Left forelimb (tissue), 1 donor: Measurements from ENCODE around the gene ERO1B.
"Not testable (repeated sequence)": the region's sequence is repeated elsewhere in the genome, so short reads cannot be mapped to it uniquely, and the experiment has no call there.

Experiments used
- DNase-seq: peaks from one replicate; pipeline ENCODE4 v3.0.0-alpha.2; 2018; ENCODE audit warnings: low spot score

Gene ERO1B

GRCh38 chr1:236188084-236188483, 93.7 kb downstream of the ERO1B start:
- DNase-seq = not testable (repeated sequence)

GRCh38 chr1:236186471-236186870, 95.3 kb downstream of the ERO1B start:
- not testable (repeated sequence) for DNase-seq

- DNase-seq = no peak
These were observed 96.1 kb downstream of the ERO1B start for GRCh38 chr1:236185687-236186086.

- DNase-seq = no peak
These were observed 100.7 kb downstream of the ERO1B start for GRCh38 chr1:236181059-236181458.

- DNase-seq = no peak
These were observed 102.1 kb downstream of the ERO1B start for GRCh38 chr1:236179634-236180033.

DNA sequence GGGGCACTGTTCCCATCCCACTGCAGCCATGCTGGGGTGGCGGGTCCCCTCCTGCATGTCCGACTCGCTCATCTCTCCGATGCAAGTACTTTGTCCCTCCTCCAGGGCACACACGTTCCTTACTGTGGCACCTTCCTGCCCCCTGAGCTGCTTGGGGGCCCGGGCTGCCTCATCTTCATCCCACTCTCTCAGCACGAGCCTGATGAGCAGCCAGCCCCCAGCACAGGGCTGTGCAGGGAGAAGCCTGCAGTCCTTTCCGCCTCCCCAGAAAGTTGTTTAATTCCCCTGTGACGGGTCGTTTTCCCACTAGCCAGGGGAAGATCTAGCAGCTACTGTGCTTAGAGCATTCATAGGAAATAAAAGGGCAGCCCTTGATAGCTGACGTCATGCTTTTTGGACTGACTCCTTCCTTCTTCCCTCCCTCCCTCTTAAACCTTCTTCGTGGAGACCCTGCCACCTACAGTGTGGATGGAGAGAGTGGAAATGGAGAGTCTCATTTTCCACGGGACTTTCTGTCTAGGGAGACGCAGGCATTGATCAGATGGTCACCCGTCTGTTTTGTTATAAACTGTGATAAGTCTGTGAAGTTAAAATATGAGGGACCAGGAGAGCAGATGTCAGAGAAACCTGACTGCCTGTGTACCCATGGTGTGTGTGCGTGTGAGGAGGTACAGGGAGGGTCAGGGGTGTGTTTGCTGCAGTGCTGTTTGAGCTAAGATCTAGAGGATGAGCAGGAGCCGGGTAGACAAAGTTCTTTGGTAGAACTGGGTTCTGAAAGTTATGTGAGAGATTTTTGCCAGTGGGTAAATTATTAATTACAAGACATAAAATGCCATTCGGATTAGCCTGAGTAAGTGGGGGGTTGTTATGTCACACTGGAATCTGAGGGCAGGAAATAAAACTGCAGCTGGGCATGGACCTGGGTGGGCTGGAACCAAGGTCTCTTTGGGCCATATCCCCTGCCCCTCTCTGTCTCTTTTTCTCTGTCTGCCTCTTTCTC, 105.1 kb downstream of the ERO1B start:
- DNase-seq = no peak

DNA sequence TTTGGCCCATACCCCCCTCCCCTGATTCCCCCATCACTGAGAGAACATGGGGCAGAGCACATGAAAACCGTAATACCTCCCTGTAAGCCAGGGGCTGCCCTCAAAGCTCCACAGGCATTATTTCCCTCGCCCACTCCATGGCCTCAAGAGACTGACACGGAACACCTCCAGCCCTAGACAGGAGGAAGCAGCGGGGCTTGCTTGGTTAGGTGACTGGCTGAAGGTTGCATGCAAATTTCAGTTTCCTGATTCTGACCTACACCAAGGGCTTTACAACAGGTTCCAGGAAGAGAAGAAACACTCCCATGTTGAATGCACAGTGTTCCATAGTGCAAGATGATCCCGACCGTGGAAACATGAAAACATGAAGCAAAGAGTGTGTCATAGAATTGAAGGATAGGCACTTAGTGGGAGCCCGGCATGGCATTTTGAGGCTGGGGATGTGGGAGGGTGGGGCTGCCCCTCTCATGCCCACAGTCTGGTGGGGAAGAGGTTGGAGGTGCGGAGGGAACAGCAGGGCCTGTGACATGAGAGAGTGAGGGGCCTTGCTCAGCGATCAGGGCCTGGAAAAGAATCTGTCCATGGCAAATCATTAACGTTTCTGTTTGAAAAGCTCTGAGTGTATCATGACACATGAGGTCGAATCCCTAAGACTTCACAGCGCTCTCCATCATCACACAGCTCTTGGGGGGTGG, 106.0 kb downstream of the ERO1B start:
- no peak for DNase-seq

DNA sequence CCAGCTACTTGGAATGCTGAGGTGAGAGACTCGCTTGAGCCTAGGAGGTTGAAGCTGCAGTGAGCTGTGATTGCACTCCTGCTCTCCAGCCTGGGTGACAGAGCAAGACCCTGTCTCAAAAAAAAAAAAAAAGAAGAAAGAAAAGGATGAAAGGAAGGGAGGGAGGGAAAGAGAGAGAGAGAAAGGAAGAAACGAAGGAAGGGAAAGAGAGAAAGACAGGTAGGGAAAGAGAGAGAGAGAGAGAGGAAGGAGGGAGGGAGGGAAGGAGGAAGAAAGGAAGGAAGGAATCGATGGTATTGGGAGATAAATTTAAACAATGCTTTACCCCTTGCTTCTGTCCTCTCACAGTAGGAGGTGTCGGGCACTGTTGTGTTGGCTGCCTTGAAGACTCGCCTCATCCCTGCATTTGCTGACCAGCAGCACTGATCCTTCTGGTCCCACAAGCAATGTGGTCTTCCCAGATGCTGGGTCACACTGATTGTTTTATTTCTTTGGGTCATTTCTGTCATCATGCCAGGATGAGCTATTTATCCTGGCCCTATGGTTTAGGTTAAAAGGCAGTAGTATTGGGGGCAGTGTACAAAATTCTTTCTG, 108.5 kb downstream of the ERO1B start:
- DNase-seq = no peak

DNA sequence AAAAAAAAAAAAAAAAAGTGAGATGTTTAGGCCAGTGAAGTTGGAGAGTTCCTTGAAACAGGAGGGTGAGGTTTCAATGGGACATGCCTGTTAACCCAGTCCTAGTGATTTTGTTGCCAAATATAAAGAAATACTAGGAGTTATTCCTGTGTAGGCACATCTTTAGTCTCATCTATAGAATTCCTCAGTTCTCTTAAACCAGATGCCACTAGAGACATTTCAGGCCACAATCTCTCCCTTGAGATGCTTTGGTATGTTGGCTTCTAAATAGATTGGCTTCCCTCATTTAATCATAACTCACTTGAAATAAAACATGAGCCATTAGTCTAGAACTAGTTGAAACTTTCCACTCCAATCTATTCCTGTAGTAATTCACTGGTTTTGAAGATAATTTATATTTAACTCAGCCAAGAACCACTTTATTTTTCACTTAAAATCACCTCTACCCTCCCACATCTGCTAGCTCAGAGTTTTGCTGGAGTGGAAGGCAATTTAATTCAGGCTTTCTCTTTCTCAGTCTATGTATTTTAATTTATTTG, 109.6 kb downstream of the ERO1B start:
- DNase-seq = no peak

DNA sequence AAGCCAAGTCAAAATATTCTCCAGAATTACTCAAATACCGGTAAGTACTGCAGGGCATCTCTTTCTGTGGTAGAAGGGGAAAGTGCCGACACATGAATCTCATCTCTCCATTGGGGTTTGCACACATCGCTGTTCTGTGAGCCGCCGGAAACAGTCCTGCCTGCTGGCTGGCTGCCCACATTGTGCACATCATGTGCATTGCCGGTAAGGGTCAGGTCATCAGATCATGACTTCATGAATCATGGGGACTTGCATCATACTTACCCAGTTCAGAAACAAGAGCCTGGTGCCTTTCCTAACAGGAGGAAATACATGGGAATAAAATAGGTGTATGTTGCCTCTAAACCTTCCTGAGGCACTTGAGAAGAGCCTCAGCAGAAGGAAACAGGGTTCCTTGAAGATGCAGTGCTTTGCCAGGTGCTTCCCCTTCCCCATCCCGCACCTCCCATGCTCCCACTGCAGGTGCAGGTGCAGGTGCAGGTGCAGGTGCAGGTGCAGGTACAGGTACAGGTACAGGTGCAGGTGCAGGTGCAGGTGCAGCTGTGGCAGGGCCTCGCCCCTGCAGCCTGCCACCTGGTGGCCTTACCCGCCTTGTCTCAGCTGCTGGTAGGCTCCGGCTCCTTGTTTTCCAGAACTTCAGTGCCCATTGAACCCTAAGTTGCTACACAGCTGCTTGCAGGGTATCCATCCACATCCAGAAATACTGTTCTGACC, 112.9 kb downstream of the ERO1B start:
- DNase-seq = peak; percentile 53

DNA sequence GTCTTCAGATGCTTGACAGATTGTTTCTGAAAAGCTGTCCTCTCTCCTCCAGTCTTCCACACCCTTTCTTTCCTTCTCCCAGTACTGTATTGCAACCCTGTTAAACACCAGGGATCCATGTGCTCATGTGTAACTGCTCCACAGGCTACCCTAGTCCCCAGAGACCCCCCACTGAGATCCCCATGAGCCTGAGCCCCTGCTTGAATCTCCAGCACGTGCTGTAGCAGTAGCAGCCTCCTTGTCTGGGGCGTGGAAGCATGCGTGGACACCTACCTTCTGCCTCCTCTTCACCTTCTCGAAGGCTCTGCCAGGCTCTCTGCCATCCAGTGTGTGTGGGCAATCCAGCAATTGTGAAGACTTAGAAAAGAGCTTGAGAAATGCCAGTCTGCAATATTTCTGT, 114.2 kb downstream of the ERO1B start:
- DNase-seq = peak; percentile 26

GRCh38 chr1:236167154-236167553, 114.6 kb downstream of the ERO1B start:
- DNase-seq = peak; percentile 17

- DNase-seq = no peak
These were observed 115.7 kb downstream of the ERO1B start for GRCh38 chr1:236166041-236166440.
